HepG2 (cell line): ENCODE results near the gene MAP3K19. TPM values are rescaled to one million over a fixed set of nuclear protein-coding genes. Genes with fewer than 3 reads are reported as not detected.

Experiments
- ETV5 ChIP-seq: IDR thresholded peaks from 2 replicates; pipeline ENCODE4 v1.6.1; 2018; ENCODE audit warnings: missing biosample characterization, missing genetic modification reagents, inconsistent platforms, borderline replicate concordance
- GZF1 ChIP-seq: sonication (generic); formaldehyde crosslinking; IDR thresholded peaks from 2 replicates; pipeline ENCODE4 v1.5.1; 2020; ENCODE audit warnings: mild to moderate bottlenecking, missing genetic modification reagents
- HNF4A ChIP-seq: sonication (generic); formaldehyde crosslinking; IDR thresholded peaks from 2 replicates; pipeline ENCODE4 v1.4.0; 2020; ENCODE audit warnings: missing genetic modification reagents
- TAF1 ChIP-seq: sonication (generic); formaldehyde crosslinking; IDR thresholded peaks from 2 replicates; pipeline ENCODE4 v1.4.0; 2020; ENCODE audit warnings: missing genetic modification reagents
- TEAD3 ChIP-seq: optimal IDR thresholded peaks from 2 replicates; pipeline ENCODE3; 2016; ENCODE audit warnings: borderline replicate concordance
- ZNF12 ChIP-seq: sonication (generic); formaldehyde crosslinking; IDR thresholded peaks from 2 replicates; pipeline ENCODE4 v1.5.0; 2020; ENCODE audit warnings: missing genetic modification reagents
- ZNF550 ChIP-seq: sonication (generic); formaldehyde crosslinking; IDR thresholded peaks from 2 replicates; pipeline ENCODE4 v1.4.0; 2020; ENCODE audit warnings: mild to moderate bottlenecking, missing genetic modification reagents, borderline replicate concordance
- ZNF577 ChIP-seq: sonication (generic); formaldehyde crosslinking; IDR thresholded peaks from 2 replicates; pipeline ENCODE4 v1.4.0; 2020; ENCODE audit warnings: mild to moderate bottlenecking, low read depth, missing genetic modification reagents, borderline replicate concordance
- polyA plus RNA-seq, 8 experiments: library from polyadenylated mRNA; depleted of rRNA in 3 of 8; stranded (reverse) in 7 of 8; unstranded in 1 of 8; fragments of >200 nt; fragmentation: Illumina TruSeq in 4 of 8; extraction: Trizol in 4 of 8; gene quantifications; 2 replicates each; pipeline versions ENCODE4 v1.2.1 to v1.2.3, GENCODE V29; 2011 to 2016; ENCODE audit warnings: low read depth in 4 of 8, missing spikeins in 1 of 8, mixed read lengths in 1 of 8; ENCODE audit not compliant: insufficient read depth in 1 of 8
- total RNA-seq, 5 experiments: library from RNA; depleted of rRNA; stranded (reverse); fragments of >200 nt; fragmentation: Illumina TruSeq; extraction: Trizol; gene quantifications; 2 replicates each; pipeline ENCODE4 v1.2.3, GENCODE V29; 2016; ENCODE audit warnings: low read depth in 1 of 5
- TF ChIP-seq, protein P1 (sequence below): IDR thresholded peaks from 2 replicates; pipeline ENCODE4 v1.6.1; 2016; ENCODE audit warnings: low read depth, missing genetic modification reagents, missing compliant biosample characterization
- TF ChIP-seq, protein P2 (sequence below): sonication (generic); formaldehyde crosslinking; IDR thresholded peaks from 2 replicates; pipeline ENCODE4 v1.8.0; 2022; ENCODE audit warnings: missing genetic modification reagents, mild to moderate bottlenecking, moderate library complexity, borderline replicate concordance
- TF ChIP-seq, protein P3 (sequence below): sonication (generic); formaldehyde crosslinking; conservative IDR thresholded peaks from 2 replicates; pipeline ENCODE4 v1.4.0; 2020; ENCODE audit warnings: mild to moderate bottlenecking, missing genetic modification reagents, moderate library complexity
- TF ChIP-seq, protein P4 (sequence below): sonication (generic); formaldehyde crosslinking; IDR thresholded peaks from 2 replicates; pipeline ENCODE4 v1.4.0; 2020; ENCODE audit warnings: missing genetic modification reagents
- TF ChIP-seq, protein P5 (sequence below): sonication (generic); formaldehyde crosslinking; IDR thresholded peaks from 2 replicates; pipeline ENCODE4 v1.4.0; 2020; ENCODE audit warnings: missing genetic modification reagents, borderline replicate concordance

The MAP3K19 gene
- total and polyA plus RNA-seq, 2 of the 13 experiments (the other 11 are each of a cell fraction or from before 2014, with no cell fraction given): not detected

DNA sequence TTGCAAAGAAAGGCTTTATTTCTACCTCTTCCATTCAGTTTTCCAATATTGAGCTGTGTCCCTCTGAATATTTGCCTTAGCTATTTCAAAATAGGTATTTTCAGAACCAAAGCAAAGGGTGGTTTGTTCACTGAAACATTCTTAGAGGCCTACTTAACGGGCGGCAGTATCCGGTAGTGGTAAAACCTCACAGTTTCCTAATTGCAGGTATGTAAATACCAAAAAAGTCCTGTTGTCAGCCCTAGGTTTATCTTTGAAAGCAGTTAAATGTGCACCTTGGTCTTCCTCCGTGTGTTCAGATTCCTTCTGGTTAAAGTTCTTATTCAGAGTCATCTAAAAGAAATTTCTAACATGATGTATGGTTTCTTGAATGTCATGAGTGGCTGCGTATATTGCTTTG is 89.8 kb downstream of the MAP3K19 start (continued):
- TF ChIP-seq, protein P1, sequence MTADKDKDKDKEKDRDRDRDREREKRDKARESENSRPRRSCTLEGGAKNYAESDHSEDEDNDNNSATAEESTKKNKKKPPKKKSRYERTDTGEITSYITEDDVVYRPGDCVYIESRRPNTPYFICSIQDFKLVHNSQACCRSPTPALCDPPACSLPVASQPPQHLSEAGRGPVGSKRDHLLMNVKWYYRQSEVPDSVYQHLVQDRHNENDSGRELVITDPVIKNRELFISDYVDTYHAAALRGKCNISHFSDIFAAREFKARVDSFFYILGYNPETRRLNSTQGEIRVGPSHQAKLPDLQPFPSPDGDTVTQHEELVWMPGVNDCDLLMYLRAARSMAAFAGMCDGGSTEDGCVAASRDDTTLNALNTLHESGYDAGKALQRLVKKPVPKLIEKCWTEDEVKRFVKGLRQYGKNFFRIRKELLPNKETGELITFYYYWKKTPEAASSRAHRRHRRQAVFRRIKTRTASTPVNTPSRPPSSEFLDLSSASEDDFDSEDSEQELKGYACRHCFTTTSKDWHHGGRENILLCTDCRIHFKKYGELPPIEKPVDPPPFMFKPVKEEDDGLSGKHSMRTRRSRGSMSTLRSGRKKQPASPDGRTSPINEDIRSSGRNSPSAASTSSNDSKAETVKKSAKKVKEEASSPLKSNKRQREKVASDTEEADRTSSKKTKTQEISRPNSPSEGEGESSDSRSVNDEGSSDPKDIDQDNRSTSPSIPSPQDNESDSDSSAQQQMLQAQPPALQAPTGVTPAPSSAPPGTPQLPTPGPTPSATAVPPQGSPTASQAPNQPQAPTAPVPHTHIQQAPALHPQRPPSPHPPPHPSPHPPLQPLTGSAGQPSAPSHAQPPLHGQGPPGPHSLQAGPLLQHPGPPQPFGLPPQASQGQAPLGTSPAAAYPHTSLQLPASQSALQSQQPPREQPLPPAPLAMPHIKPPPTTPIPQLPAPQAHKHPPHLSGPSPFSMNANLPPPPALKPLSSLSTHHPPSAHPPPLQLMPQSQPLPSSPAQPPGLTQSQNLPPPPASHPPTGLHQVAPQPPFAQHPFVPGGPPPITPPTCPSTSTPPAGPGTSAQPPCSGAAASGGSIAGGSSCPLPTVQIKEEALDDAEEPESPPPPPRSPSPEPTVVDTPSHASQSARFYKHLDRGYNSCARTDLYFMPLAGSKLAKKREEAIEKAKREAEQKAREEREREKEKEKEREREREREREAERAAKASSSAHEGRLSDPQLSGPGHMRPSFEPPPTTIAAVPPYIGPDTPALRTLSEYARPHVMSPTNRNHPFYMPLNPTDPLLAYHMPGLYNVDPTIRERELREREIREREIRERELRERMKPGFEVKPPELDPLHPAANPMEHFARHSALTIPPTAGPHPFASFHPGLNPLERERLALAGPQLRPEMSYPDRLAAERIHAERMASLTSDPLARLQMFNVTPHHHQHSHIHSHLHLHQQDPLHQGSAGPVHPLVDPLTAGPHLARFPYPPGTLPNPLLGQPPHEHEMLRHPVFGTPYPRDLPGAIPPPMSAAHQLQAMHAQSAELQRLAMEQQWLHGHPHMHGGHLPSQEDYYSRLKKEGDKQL: no peak
- peak; percentile 30; the same call in 1 of the 2 replicates for TF ChIP-seq HNF4A
- TF ChIP-seq ETV5 (CRISPR knock-in tag): peak; percentile 34; the same call in 1 of the 2 replicates
- TF ChIP-seq, protein P2, sequence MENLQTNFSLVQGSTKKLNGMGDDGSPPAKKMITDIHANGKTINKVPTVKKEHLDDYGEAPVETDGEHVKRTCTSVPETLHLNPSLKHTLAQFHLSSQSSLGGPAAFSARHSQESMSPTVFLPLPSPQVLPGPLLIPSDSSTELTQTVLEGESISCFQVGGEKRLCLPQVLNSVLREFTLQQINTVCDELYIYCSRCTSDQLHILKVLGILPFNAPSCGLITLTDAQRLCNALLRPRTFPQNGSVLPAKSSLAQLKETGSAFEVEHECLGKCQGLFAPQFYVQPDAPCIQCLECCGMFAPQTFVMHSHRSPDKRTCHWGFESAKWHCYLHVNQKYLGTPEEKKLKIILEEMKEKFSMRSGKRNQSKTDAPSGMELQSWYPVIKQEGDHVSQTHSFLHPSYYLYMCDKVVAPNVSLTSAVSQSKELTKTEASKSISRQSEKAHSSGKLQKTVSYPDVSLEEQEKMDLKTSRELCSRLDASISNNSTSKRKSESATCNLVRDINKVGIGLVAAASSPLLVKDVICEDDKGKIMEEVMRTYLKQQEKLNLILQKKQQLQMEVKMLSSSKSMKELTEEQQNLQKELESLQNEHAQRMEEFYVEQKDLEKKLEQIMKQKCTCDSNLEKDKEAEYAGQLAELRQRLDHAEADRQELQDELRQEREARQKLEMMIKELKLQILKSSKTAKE (CRISPR knock-in tag): no peak
- TF ChIP-seq, protein P3, sequence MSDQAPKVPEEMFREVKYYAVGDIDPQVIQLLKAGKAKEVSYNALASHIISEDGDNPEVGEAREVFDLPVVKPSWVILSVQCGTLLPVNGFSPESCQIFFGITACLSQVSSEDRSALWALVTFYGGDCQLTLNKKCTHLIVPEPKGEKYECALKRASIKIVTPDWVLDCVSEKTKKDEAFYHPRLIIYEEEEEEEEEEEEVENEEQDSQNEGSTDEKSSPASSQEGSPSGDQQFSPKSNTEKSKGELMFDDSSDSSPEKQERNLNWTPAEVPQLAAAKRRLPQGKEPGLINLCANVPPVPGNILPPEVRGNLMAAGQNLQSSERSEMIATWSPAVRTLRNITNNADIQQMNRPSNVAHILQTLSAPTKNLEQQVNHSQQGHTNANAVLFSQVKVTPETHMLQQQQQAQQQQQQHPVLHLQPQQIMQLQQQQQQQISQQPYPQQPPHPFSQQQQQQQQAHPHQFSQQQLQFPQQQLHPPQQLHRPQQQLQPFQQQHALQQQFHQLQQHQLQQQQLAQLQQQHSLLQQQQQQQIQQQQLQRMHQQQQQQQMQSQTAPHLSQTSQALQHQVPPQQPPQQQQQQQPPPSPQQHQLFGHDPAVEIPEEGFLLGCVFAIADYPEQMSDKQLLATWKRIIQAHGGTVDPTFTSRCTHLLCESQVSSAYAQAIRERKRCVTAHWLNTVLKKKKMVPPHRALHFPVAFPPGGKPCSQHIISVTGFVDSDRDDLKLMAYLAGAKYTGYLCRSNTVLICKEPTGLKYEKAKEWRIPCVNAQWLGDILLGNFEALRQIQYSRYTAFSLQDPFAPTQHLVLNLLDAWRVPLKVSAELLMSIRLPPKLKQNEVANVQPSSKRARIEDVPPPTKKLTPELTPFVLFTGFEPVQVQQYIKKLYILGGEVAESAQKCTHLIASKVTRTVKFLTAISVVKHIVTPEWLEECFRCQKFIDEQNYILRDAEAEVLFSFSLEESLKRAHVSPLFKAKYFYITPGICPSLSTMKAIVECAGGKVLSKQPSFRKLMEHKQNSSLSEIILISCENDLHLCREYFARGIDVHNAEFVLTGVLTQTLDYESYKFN: peak; percentile 44
- TF ChIP-seq TEAD3 (CRISPR knock-in tag): peak; percentile 23
- no peak for TF ChIP-seq GZF1 (CRISPR knock-in tag)
- no peak for TF ChIP-seq TAF1 (CRISPR knock-in tag)
- no peak for TF ChIP-seq ZNF577 (CRISPR knock-in tag)
- TF ChIP-seq, protein P4, sequence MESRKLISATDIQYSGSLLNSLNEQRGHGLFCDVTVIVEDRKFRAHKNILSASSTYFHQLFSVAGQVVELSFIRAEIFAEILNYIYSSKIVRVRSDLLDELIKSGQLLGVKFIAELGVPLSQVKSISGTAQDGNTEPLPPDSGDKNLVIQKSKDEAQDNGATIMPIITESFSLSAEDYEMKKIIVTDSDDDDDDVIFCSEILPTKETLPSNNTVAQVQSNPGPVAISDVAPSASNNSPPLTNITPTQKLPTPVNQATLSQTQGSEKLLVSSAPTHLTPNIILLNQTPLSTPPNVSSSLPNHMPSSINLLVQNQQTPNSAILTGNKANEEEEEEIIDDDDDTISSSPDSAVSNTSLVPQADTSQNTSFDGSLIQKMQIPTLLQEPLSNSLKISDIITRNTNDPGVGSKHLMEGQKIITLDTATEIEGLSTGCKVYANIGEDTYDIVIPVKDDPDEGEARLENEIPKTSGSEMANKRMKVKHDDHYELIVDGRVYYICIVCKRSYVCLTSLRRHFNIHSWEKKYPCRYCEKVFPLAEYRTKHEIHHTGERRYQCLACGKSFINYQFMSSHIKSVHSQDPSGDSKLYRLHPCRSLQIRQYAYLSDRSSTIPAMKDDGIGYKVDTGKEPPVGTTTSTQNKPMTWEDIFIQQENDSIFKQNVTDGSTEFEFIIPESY: no peak
- TF ChIP-seq ZNF550: no peak
- TF ChIP-seq, protein P5, sequence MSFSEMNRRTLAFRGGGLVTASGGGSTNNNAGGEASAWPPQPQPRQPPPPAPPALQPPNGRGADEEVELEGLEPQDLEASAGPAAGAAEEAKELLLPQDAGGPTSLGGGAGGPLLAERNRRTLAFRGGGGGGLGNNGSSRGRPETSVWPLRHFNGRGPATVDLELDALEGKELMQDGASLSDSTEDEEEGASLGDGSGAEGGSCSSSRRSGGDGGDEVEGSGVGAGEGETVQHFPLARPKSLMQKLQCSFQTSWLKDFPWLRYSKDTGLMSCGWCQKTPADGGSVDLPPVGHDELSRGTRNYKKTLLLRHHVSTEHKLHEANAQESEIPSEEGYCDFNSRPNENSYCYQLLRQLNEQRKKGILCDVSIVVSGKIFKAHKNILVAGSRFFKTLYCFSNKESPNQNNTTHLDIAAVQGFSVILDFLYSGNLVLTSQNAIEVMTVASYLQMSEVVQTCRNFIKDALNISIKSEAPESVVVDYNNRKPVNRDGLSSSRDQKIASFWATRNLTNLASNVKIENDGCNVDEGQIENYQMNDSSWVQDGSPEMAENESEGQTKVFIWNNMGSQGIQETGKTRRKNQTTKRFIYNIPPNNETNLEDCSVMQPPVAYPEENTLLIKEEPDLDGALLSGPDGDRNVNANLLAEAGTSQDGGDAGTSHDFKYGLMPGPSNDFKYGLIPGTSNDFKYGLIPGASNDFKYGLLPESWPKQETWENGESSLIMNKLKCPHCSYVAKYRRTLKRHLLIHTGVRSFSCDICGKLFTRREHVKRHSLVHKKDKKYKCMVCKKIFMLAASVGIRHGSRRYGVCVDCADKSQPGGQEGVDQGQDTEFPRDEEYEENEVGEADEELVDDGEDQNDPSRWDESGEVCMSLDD (CRISPR knock-in tag): 0 out of 2 replicates have a peak, but pooled peaks have one; percentile 43
- TF ChIP-seq ZNF12 (CRISPR knock-in tag): no peak
